SU-DHL-6 (cell line): Measurements from ENCODE around the gene GHRH.

Source experiments
- H2AFZ ChIP-seq: fragments of 200-600 bp; sonication (generic); 2 replicates; pipeline ENCODE4 v1.6.1; 2014; ENCODE audit warnings: low read depth, mild to moderate bottlenecking, moderate library complexity, mixed read lengths, antibody characterized with exemption, low read length; ENCODE audit not compliant: severe bottlenecking
- H3F3A ChIP-seq: fragments of 200-600 bp; shearing (Covaris generic); 2 replicates; pipeline ENCODE4 v1.6.0; 2016; ENCODE audit warnings: antibody characterized with exemption, mild to moderate bottlenecking; ENCODE audit not compliant: insufficient read depth
- H3K27ac ChIP-seq: fragments of 200-600 bp; sonication (generic); 2 replicates; pipeline ENCODE4 v1.5.1; 2016; ENCODE audit warnings: low read depth, mild to moderate bottlenecking, low read length, moderate library complexity, mixed read lengths
- H3K27me3 ChIP-seq: fragments of 200-600 bp; sonication (generic), shearing (Covaris generic); 2 replicates; pipeline ENCODE4 v1.6.0; 2014; ENCODE audit warnings: mild to moderate bottlenecking, low read length
- H3K36me3 ChIP-seq: fragments of 200-600 bp; sonication (generic); 2 replicates; pipeline ENCODE4 v1.6.1; 2014; ENCODE audit warnings: mild to moderate bottlenecking, low read length, mixed read lengths
- H3K4me2 ChIP-seq: fragments of 300-600, 200-600 bp; shearing (Covaris generic), sonication (generic); 2 replicates; pipeline ENCODE4 v1.6.0; 2014; ENCODE audit warnings: low read length, low read depth, mild to moderate bottlenecking; ENCODE audit not compliant: poor library complexity, severe bottlenecking
- H3K4me3 ChIP-seq: fragments of 200-600 bp; sonication (generic); 2 replicates; pipeline ENCODE4 v1.5.1; 2014; ENCODE audit warnings: antibody characterized with exemption, low read length, mild to moderate bottlenecking, mixed read lengths; ENCODE audit not compliant: insufficient read depth, poor library complexity, severe bottlenecking
- H3K79me2 ChIP-seq: fragments of 200-600 bp; sonication (generic); 2 replicates; pipeline ENCODE4 v1.6.1; 2014; ENCODE audit warnings: mild to moderate bottlenecking, low read length, moderate library complexity; ENCODE audit not compliant: insufficient read depth
- H3K9ac ChIP-seq: fragments of 200-600 bp; sonication (generic); 2 replicates; pipeline ENCODE4 v1.7.0; 2014; ENCODE audit warnings: mild to moderate bottlenecking, low read length
- H3K9me2 ChIP-seq: fragments of 200-600 bp; sonication (generic); replicated peaks from 2 replicates; pipeline ENCODE4 v1.6.1; 2014; ENCODE audit warnings: low read length; ENCODE audit not compliant: insufficient read depth
- H3K9me3 ChIP-seq: fragments of 200-600 bp; sonication (generic); 2 replicates; pipeline ENCODE4 v1.6.1; 2014; ENCODE audit warnings: low read length, mixed read lengths; ENCODE audit not compliant: insufficient read depth
- H4K20me1 ChIP-seq: fragments of 200-600 bp; sonication (generic); 2 replicates; pipeline ENCODE4 v1.6.1; 2014; ENCODE audit warnings: low read depth, mild to moderate bottlenecking, antibody characterized with exemption, low read length, moderate library complexity, mixed read lengths
- EZH2phosphoT487 ChIP-seq: fragments of 200-600 bp; sonication (generic), shearing (Covaris generic); conservative IDR thresholded peaks from 2 replicates; pipeline ENCODE4 v1.6.1; 2018; ENCODE audit warnings: mild to moderate bottlenecking, antibody characterized with exemption, low read length, moderate library complexity, mixed read lengths
- TF ChIP-seq, protein P1 (sequence below): fragments of 200-600 bp; sonication (generic); IDR thresholded peaks from one replicate; pipeline ENCODE4 v1.5.1; 2017; ENCODE audit warnings: antibody characterized with exemption, mild to moderate bottlenecking, low read length, moderate library complexity; ENCODE audit not compliant: insufficient read depth, poor library complexity, severe bottlenecking

Gene GHRH

DNA sequence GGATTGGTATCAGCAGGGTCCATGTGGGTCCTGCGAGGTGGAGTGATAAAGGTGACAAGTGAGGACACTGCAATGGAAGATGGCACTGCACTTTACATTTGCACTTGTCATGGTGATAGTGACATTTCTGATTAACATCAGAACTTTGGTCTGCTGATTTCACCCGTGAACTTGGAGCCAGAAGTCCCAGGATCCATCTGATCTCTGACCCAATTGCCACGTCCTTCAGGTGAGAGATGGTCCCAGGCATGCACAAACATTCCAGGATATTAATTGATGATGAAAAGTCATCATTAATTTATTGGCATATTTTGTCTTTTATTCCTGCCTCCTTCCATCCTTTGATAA, 9.8 kb upstream of the GHRH start:
- TF ChIP-seq EZH2phosphoT487 = no peak
- TF ChIP-seq, protein P1, sequence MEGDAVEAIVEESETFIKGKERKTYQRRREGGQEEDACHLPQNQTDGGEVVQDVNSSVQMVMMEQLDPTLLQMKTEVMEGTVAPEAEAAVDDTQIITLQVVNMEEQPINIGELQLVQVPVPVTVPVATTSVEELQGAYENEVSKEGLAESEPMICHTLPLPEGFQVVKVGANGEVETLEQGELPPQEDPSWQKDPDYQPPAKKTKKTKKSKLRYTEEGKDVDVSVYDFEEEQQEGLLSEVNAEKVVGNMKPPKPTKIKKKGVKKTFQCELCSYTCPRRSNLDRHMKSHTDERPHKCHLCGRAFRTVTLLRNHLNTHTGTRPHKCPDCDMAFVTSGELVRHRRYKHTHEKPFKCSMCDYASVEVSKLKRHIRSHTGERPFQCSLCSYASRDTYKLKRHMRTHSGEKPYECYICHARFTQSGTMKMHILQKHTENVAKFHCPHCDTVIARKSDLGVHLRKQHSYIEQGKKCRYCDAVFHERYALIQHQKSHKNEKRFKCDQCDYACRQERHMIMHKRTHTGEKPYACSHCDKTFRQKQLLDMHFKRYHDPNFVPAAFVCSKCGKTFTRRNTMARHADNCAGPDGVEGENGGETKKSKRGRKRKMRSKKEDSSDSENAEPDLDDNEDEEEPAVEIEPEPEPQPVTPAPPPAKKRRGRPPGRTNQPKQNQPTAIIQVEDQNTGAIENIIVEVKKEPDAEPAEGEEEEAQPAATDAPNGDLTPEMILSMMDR = no peak
- no peaks in the 10 kb centered on the region for H3K27me3 ChIP-seq
- no peaks in the 10 kb centered on the region for H4K20me1 ChIP-seq
- H3K9me2 ChIP-seq = no peaks in the 10 kb centered on the region
- no peak overlapping the region for H3K4me3 ChIP-seq
- no peak overlapping the region for H3K9ac ChIP-seq
- H3F3A ChIP-seq = no peaks in the 10 kb centered on the region
- H3K79me2 ChIP-seq = no peaks in the 10 kb centered on the region
- no peaks in the 10 kb centered on the region for H3K9me3 ChIP-seq
- H3K4me2 ChIP-seq = no peak overlapping the region
- H3K27ac ChIP-seq = no peak overlapping the region
- no peaks in the 10 kb centered on the region for H3K36me3 ChIP-seq
- H2AFZ ChIP-seq = no peak overlapping the region

DNA sequence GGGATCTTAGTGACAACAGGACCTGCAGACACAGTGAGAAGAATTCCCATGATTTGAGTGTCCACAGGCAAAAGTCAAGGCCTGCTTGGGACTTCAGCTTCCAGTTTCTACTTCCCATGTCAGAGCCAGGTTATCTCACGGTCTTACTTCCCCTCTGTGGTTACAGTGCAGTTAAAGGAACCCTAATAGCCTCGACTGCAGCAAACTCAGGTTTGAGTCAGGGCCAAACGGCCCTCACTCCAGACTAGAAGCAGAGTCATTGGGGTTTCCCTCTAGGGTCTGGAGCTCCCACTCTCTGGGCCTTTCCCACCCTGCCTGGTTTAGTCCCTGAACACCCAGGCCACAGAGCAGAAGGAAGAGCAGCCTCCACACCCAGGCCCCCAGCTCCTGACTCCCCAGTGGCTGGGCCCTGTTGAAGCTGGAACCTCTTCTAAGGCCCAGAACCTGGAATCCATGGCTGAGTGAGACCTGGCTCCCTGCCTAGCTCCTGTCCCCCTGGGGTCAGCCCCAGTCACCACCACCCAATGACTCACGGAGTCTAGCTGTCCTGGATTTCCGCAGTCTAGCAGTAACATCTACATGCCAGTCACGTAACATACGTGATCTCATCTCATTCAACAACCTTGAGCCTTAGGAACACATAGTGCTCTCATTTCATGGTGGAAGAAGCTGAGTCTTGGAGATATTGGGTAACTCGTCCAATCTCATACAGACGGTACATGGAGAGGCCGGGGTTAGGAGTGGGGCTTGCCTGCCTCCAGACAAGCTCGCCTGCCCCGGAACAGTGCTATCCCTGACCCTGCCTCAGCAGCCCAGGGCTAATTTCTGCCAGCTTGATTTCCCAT, 9.2 kb upstream of the GHRH start:
- no peak for TF ChIP-seq EZH2phosphoT487
- TF ChIP-seq, protein P1 = no peak
- Histone ChIP-seq H3K9me3 (no peaks in the 10 kb centered on the region), H3K4me3 (no peak overlapping the region), H3K27me3 (no peaks in the 10 kb centered on the region), H3K36me3 (no peaks in the 10 kb centered on the region), H3K9me2 (no peaks in the 10 kb centered on the region), H4K20me1 (no peaks in the 10 kb centered on the region), H3K27ac (no peak overlapping the region), H3K9ac (no peak overlapping the region), H3F3A (no peaks in the 10 kb centered on the region), H3K79me2 (no peaks in the 10 kb centered on the region), H2AFZ (no peak overlapping the region), H3K4me2 (no peak overlapping the region)

DNA sequence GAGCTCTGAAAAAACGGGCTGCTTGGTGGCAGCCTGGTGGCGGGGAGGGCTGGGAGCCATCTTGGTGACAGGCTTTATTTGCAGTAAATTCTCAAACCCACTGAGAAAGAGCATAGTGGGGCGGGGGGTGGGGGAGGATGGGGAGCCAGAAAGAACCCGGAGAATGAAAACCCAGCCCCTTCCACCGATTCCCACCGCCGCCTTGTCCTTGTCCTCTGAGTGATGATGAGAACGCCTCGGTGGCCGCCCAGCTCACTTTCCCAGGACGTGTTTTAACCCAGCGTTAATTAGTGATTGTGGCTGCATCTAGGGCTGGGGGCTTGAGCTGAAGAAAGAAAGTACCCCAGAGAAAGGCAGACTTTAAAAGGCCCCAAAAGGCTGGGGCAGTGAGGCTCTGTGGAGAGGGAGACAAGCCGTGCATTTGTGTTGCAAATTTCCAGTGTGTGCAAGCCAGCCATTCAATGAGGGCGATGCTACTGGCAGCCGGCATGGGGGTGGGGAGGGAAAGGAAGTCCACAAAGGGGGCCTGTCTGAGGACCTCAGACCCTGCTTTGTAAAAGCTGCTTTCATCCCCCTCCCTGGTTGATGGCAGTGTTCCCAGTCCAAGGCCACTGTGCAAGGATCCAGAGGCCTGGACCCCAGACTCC, 6.2 kb upstream of the GHRH start:
- Histone ChIP-seq H3F3A (no peaks in the 10 kb centered on the region), H3K9ac (no peak overlapping the region), H3K27me3 (no peaks in the 10 kb centered on the region), H3K4me2 (no peak overlapping the region), H3K79me2 (no peaks in the 10 kb centered on the region), H3K36me3 (no peaks in the 10 kb centered on the region), H2AFZ (no peak overlapping the region), H3K4me3 (no peak overlapping the region), H4K20me1 (no peaks in the 10 kb centered on the region), H3K9me2 (no peaks in the 10 kb centered on the region), H3K9me3 (no peaks in the 10 kb centered on the region), H3K27ac (no peak overlapping the region)
- TF ChIP-seq, protein P1 = no peak
- TF ChIP-seq EZH2phosphoT487 = no peak
